ENCODE results near the gene CERT1.

GRCh38 chr5:75374394-75374814 is 137.0 kb downstream of the CERT1 start:
- TF ChIP-seq CTCF (conservative IDR thresholded peaks at IDR 0.05; ENCODE audit: low read depth, low read length): no peak
- no peak for TF ChIP-seq EZH2 (IDR thresholded peaks at IDR 0.05; ENCODE audit: borderline replicate concordance, low read depth, low read length, poor library complexity, severe bottlenecking)
